ENCODE data around the gene COL16A1. TPM values are rescaled to one million over a fixed set of nuclear protein-coding genes. Genes with fewer than 3 reads are reported as not detected.

Gene COL16A1
- total and polyA plus RNA-seq, 2 of the 13 experiments (the other 11 are each of a cell fraction or from before 2014, with no cell fraction given): 4.3 to 12.2 TPM

DNA sequence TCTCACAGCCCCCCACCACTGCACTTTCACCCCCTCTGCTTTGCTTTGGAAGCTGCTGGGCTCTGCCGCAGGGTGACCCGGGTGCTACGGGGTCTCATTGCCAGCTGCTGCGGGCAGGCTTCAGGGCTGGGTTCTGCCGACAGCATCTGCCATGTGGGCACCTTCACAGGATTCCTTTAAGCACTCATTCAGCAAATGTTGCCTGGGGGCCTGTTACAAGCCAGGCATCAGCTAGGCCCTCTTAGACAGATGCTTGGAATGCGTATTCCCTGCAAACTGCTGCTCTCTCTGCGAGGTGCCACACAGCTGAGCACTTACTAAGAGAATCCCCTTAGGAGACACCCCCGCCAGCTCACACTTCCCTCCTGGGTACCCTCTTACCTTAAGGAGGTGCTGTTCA lies 29.2 kb downstream of the COL16A1 start:
- POLR2A ChIA-PET: no interaction called here
- Histone ChIP-seq H3K9me3 (ENCODE audit: low read length) (no peaks in the 10 kb centered on the region), H3K27me3 (ENCODE audit: control insufficient read depth in 1 of 2, insufficient read depth in 2 of 2, low read length in 2 of 2) (no peaks in the 10 kb centered on the region), H3K4me3 (replicated peaks in 1 of 3; ENCODE audit: insufficient read depth in 1 of 3, low read depth in 2 of 3, low read length in 3 of 3) (no peak overlapping the region), H4K20me1 (ENCODE audit: insufficient read depth, low read length) (no peaks in the 10 kb centered on the region), H2AFZ (ENCODE audit: low read length) (no peak overlapping the region), H3K4me1 (ENCODE audit: insufficient read depth, low read length) (no peaks in the 10 kb centered on the region), H3K27ac (ENCODE audit: extremely low read length, insufficient read depth, low read length) (no peak overlapping the region), H3K36me3 (replicated peaks in 1 of 2; ENCODE audit: control insufficient read depth in 1 of 2, insufficient read depth in 2 of 2, low read length in 2 of 2) (no peaks in the 10 kb centered on the region), H3K79me2 (ENCODE audit: insufficient read depth, low read length) (no peaks in the 10 kb centered on the region), H3K4me2 (ENCODE audit: low read depth, low read length) (no peak overlapping the region), H3K9ac (ENCODE audit: insufficient read depth, low read depth, low read length) (no peak overlapping the region)
- DNase-seq (ENCODE audit: low spot score): no peak
- ATAC-seq: no peak
- CTCF ChIA-PET (ENCODE audit: low intra/inter-chr PET ratio, low total read pairs): no interaction called here
- intact Hi-C loops (cut with micrococcal nuclease; ENCODE audit: unreplicated experiment): no loop called here
- no peak for FAIRE-seq
- 80% methylated on average over 6 of the region's 8 CpGs for WGBS (ENCODE audit: low lambda C conversion rate)
- in situ Hi-C loops (cut with HindIII; ENCODE audit: extremely low pct_ligation_motif_present, low pct_unique_long_range_greater_than_20kb): no loop called here
- no TSS peak for BruUV-seq (replicated peaks)
- no peak for TF ChIP-seq ZNF546 (CRISPR knock-in tag; conservative IDR thresholded peaks at IDR 0.05)
- TF ChIP-seq, protein P1, sequence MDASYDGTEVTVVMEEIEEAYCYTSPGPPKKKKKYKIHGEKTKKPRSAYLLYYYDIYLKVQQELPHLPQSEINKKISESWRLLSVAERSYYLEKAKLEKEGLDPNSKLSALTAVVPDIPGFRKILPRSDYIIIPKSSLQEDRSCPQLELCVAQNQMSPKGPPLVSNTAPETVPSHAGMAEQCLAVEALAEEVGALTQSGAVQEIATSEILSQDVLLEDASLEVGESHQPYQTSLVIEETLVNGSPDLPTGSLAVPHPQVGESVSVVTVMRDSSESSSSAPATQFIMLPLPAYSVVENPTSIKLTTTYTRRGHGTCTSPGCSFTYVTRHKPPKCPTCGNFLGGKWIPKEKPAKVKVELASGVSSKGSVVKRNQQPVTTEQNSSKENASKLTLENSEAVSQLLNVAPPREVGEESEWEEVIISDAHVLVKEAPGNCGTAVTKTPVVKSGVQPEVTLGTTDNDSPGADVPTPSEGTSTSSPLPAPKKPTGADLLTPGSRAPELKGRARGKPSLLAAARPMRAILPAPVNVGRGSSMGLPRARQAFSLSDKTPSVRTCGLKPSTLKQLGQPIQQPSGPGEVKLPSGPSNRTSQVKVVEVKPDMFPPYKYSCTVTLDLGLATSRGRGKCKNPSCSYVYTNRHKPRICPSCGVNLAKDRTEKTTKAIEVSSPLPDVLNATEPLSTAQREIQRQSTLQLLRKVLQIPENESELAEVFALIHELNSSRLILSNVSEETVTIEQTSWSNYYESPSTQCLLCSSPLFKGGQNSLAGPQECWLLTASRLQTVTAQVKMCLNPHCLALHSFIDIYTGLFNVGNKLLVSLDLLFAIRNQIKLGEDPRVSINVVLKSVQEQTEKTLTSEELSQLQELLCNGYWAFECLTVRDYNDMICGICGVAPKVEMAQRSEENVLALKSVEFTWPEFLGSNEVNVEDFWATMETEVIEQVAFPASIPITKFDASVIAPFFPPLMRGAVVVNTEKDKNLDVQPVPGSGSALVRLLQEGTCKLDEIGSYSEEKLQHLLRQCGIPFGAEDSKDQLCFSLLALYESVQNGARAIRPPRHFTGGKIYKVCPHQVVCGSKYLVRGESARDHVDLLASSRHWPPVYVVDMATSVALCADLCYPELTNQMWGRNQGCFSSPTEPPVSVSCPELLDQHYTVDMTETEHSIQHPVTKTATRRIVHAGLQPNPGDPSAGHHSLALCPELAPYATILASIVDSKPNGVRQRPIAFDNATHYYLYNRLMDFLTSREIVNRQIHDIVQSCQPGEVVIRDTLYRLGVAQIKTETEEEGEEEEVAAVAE (CRISPR knock-in tag; IDR thresholded peaks at IDR 0.05; ENCODE audit: borderline replicate concordance): no peak
- TF ChIP-seq, protein P2, sequence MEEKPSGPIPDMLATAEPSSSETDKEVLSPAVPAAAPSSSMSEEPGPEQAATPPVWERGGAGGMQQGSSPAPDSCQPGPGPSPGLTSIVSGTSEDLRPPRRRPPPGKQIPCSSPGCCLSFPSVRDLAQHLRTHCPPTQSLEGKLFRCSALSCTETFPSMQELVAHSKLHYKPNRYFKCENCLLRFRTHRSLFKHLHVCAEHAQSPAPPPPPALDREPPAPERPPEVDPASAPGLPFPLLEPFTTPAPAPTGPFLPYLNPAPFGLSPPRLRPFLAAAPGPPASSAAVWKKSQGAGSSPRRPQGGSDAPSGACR (CRISPR knock-in tag; IDR thresholded peaks at IDR 0.05): no peak
- TF ChIP-seq ZBTB1 (CRISPR knock-in tag; IDR thresholded peaks at IDR 0.05; ENCODE audit: borderline replicate concordance): no peak
- TF ChIP-seq ZBTB42 (CRISPR knock-in tag; IDR thresholded peaks at IDR 0.05): no peak
- no peak for TF ChIP-seq ZNF430 (CRISPR knock-in tag; IDR thresholded peaks at IDR 0.05)
- TF ChIP-seq SPEN (CRISPR knock-in tag; IDR thresholded peaks at IDR 0.05; ENCODE audit: low read depth): no peak
- no peak for TF ChIP-seq KDM3A (CRISPR knock-in tag; IDR thresholded peaks at IDR 0.05; ENCODE audit: low read depth)
- TF ChIP-seq ETV5 (CRISPR knock-in tag; IDR thresholded peaks at IDR 0.05; ENCODE audit: borderline replicate concordance): no peak
- TF ChIP-seq SP4 (CRISPR knock-in tag; IDR thresholded peaks at IDR 0.05): no peak
- TF ChIP-seq, protein P3, sequence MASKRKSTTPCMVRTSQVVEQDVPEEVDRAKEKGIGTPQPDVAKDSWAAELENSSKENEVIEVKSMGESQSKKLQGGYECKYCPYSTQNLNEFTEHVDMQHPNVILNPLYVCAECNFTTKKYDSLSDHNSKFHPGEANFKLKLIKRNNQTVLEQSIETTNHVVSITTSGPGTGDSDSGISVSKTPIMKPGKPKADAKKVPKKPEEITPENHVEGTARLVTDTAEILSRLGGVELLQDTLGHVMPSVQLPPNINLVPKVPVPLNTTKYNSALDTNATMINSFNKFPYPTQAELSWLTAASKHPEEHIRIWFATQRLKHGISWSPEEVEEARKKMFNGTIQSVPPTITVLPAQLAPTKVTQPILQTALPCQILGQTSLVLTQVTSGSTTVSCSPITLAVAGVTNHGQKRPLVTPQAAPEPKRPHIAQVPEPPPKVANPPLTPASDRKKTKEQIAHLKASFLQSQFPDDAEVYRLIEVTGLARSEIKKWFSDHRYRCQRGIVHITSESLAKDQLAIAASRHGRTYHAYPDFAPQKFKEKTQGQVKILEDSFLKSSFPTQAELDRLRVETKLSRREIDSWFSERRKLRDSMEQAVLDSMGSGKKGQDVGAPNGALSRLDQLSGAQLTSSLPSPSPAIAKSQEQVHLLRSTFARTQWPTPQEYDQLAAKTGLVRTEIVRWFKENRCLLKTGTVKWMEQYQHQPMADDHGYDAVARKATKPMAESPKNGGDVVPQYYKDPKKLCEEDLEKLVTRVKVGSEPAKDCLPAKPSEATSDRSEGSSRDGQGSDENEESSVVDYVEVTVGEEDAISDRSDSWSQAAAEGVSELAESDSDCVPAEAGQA (IDR thresholded peaks at IDR 0.05; ENCODE audit: low read depth): no peak
- TF ChIP-seq, protein P3 (CRISPR knock-in tag; IDR thresholded peaks at IDR 0.05; ENCODE audit: borderline replicate concordance): no peak
- TF ChIP-seq, protein P4, sequence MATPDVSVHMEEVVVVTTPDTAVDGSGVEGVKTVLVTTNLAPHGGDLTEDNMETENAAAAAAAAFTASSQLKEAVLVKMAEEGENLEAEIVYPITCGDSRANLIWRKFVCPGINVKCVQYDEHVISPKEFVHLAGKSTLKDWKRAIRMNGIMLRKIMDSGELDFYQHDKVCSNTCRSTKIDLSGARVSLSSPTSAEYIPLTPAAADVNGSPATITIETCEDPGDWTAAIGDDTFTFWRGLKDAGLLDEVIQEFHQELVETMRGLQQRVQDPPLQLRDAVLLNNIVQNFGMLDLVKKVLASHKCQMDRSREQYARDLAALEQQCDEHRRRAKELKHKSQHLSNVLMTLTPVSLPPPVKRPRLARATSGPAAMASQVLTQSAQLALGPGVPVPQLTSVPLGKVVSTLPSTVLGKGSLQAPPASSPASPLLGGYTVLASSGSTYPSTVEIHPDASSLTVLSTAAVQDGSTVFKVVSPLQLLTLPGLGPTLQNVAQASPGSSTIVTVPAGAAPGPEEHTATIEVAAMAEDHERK (CRISPR knock-in tag; IDR thresholded peaks at IDR 0.05; ENCODE audit: low read depth): no peak
